ENCODE measurements around the gene TTLL3. TPM values are rescaled to one million over a fixed set of nuclear protein-coding genes. Genes with fewer than 3 reads are reported as not detected.

TTLL3 gene
- total RNA-seq, 4 donors from 2014 or later, result 42.4 to 594 (median 143) TPM

DNA sequence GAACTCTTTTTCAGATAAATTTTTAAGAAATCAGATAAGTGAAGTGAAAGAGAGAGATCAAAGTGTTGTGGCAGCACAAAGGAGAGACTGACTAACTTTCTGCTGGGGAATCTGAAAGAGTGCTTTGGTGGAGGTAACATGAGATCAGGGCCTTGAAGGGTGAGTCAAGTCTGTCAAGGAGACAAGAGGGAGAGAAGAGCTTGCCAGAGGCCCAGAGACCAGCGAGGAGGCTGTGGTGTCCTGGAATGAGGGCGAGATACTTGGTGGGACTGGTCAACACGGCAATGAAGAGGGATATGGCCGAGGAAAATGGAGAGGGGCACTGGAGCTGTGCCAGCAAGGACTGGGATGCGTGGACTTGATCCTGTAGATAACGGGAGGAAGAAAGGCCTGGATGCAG is 22.3 kb upstream of the TTLL3 start:
- peaks cover 0 to 76% (median 0%) of the 10 kb centered on the region in 3 donors for H3K36me3 ChIP-seq
- H3K27ac ChIP-seq, result no peak overlapping the region
- H3K4me1 ChIP-seq, result peaks cover 0 to 16% (median 0%) of the 10 kb centered on the region in 4 donors
- TF ChIP-seq POLR2A (IDR thresholded peaks at IDR 0.05), result no peak
- TF ChIP-seq, protein P1, sequence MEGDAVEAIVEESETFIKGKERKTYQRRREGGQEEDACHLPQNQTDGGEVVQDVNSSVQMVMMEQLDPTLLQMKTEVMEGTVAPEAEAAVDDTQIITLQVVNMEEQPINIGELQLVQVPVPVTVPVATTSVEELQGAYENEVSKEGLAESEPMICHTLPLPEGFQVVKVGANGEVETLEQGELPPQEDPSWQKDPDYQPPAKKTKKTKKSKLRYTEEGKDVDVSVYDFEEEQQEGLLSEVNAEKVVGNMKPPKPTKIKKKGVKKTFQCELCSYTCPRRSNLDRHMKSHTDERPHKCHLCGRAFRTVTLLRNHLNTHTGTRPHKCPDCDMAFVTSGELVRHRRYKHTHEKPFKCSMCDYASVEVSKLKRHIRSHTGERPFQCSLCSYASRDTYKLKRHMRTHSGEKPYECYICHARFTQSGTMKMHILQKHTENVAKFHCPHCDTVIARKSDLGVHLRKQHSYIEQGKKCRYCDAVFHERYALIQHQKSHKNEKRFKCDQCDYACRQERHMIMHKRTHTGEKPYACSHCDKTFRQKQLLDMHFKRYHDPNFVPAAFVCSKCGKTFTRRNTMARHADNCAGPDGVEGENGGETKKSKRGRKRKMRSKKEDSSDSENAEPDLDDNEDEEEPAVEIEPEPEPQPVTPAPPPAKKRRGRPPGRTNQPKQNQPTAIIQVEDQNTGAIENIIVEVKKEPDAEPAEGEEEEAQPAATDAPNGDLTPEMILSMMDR (IDR thresholded peaks at IDR 0.05), result no peak
- no peaks in the 10 kb centered on the region for H3K27me3 ChIP-seq
- peak in 1 of 3 donors; percentile 34 for DNase-seq
- no peak overlapping the region for H3K4me3 ChIP-seq
- no peaks in the 10 kb centered on the region for H3K9me3 ChIP-seq

GRCh38 chr3:9791127-9791526 is 18.9 kb upstream of the TTLL3 start:
- H3K27me3 ChIP-seq, result no peaks in the 10 kb centered on the region
- peak in 1 of 3 donors; percentile 29 for DNase-seq
- H3K27ac ChIP-seq, result peak overlapping the region in 1 of 4 donors; percentile 97
- H3K9me3 ChIP-seq, result no peaks in the 10 kb centered on the region
- TF ChIP-seq, protein P1 (IDR thresholded peaks at IDR 0.05), result no peak
- no peak for TF ChIP-seq POLR2A (IDR thresholded peaks at IDR 0.05)
- H3K36me3 ChIP-seq, result peaks cover 0 to 52% (median 0%) of the 10 kb centered on the region in 3 donors
- peaks cover 0 to 31% (median 13%) of the 10 kb centered on the region in 4 donors for H3K4me1 ChIP-seq
- H3K4me3 ChIP-seq, result peak overlapping the region in 1 of 4 donors; percentile 88

GRCh38 chr3:9791790-9792404 is 18.2 kb upstream of the TTLL3 start:
- Histone ChIP-seq H3K9me3 (no peaks in the 10 kb centered on the region), H3K27me3 (no peaks in the 10 kb centered on the region), H3K36me3 (peaks cover 0 to 48% (median 0%) of the 10 kb centered on the region in 3 donors), H3K27ac (peak overlapping the region; percentile 94 to 97 (median 96)), H3K4me3 (peak overlapping the region; percentile 81 to 94 (median 89)), H3K4me1 (peaks cover 0 to 31% (median 13%) of the 10 kb centered on the region in 4 donors)
- TF ChIP-seq POLR2A (IDR thresholded peaks at IDR 0.05), result no peak
- TF ChIP-seq, protein P1 (IDR thresholded peaks at IDR 0.05), result no peak
- DNase-seq, result no peak

- Histone ChIP-seq H3K27ac (peak within 1 kb of the TSS; percentile 94 to 97 (median 96)), H3K9me3 (no peaks in the 10 kb centered on the region), H3K4me3 (peak within 1 kb of the TSS; percentile 81 to 94 (median 89)), H3K36me3 (peaks cover 0 to 48% (median 0%) of the 10 kb centered on the region in 3 donors), H3K27me3 (no peaks in the 10 kb centered on the region), H3K4me1 (peaks cover 0 to 31% (median 13%) of the 10 kb centered on the region in 4 donors)
- peak; percentile 95 to 97 (median 95) for DNase-seq
- peak; percentile 44 to 59 for TF ChIP-seq POLR2A (IDR thresholded peaks at IDR 0.05)
- TF ChIP-seq, protein P1 (IDR thresholded peaks at IDR 0.05), result peak in 3 of 6 experiments; percentile 33 to 44 (median 38)
Measured at GRCh38 chr3:9792405-9793160, 17.5 kb upstream of the TTLL3 start, which contains the start of the genes ARPC4 and TADA3. Gene ARPC4 (plus strand): TSS chr3:9793082. CDS start chr3:9793122, 40 bp downstream. Gene TADA3 (minus strand): TSS chr3:9792473. CDS start chr3:9791466, 1,007 bp downstream.

DNA sequence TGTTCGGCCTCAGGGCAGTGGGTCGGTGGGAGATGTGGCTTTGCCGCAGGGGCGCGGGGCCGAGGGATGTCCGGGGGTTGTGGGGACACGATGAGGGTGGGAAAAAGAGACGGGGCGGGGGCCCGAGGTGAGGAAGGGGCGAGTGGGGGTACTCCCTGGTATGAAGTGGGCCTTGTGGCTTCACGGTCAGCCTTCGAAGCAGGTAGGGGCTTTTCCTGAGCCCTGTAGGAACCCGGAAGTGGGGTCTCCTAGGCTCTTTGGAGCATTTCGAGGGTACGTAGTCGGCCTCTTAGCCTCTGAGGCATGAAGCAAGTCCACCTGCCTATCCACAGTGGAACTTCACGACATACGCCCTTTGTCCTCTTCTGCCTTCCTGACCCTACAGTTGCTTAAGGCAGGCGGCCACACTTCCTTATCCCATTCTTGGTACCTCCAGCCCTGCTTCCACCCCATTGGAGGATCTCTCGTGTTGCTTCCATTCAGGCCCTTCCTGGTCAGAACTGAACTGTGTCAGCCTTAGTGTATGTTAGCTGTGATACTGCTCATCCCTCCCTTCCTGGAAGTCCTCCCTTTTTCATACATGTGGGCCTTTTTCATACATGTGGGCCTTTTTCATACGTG is 16.8 kb upstream of the TTLL3 start:
- Histone ChIP-seq H3K4me1 (peaks cover 0 to 31% (median 13%) of the 10 kb centered on the region in 4 donors), H3K27ac (peak overlapping the region; percentile 94 to 97 (median 96)), H3K36me3 (peaks cover 0 to 49% (median 0%) of the 10 kb centered on the region in 3 donors), H3K4me3 (peak overlapping the region; percentile 81 to 94 (median 89)), H3K9me3 (no peaks in the 10 kb centered on the region), H3K27me3 (no peaks in the 10 kb centered on the region)
- peak in 1 of 3 donors; percentile 67 for DNase-seq
- TF ChIP-seq POLR2A (IDR thresholded peaks at IDR 0.05), result no peak
- TF ChIP-seq, protein P1 (IDR thresholded peaks at IDR 0.05), result peak in 1 of 6 experiments; percentile 23

All from Peyer's patch (tissue), 4 donors.